Mesenteric fat pad (tissue), 1 donor: ENCODE measurements around the gene LIAS. TPM values are rescaled to one million over a fixed set of nuclear protein-coding genes. Genes with fewer than 3 reads are reported as not detected.
A peak's percentile ranks its signal among the peaks of the same experiment; 100 is the strongest.
"Not testable (repeated sequence)": the region's sequence is repeated elsewhere in the genome, so short reads cannot be mapped to it uniquely, and the experiment has no call there.

Experiments
- DNase-seq: peaks from one replicate; pipeline ENCODE4 v3.0.0-alpha.2; 2020; ENCODE audit warnings: low spot score
- long read RNA-seq: library from polyadenylated mRNA; unstranded; transcript quantifications from one replicate; pipeline ENCODE4 v2.0.0, GENCODE V29; 2020
- total RNA-seq: library from RNA; stranded (reverse); fragmentation: NEBNext Ultra II Directional; extraction: Animal tissue kit (Norgen Biotek cat#: 25700); gene quantifications from one replicate; pipeline ENCODE4 v1.2.1, GENCODE V29; 2021
- donor health status: DM: yes; HTN: yes; CAD: no.

Gene LIAS
- total RNA-seq: 8.4 TPM
- long read RNA-seq, full-length matches to known transcripts: 30 of 34 reads
- long read RNA-seq, partial matches to known transcripts: 4 of 34 reads
- long read RNA-seq, other reads (novel, unspliced or antisense): 0 of 34 reads

GRCh38 chr4:39458505-39459300, at the start of gene LIAS, which contains the start of gene RPL9:
TSS of gene LIAS (plus strand) at chr4:39459056. CDS start at chr4:39459118, 62 bp downstream.
TSS of gene RPL9 (minus strand) at chr4:39458922. CDS start at chr4:39458439, 483 bp downstream.
- DNase-seq: peak; percentile 97

GRCh38 chr4:39410415-39410814, 48.4 kb upstream of the LIAS start:
- no peak for DNase-seq

GRCh38 chr4:39411561-39411960, 47.3 kb upstream of the LIAS start:
- not testable (repeated sequence) for DNase-seq

GRCh38 chr4:39415678-39416283, 43.1 kb upstream of the LIAS start:
- no peak for DNase-seq

GRCh38 chr4:39422247-39422646, 36.6 kb upstream of the LIAS start:
- no peak for DNase-seq

- not testable (repeated sequence) for DNase-seq
Measured at GRCh38 chr4:39425297-39425696, 33.6 kb upstream of the LIAS start.

- no peak for DNase-seq
Measured at GRCh38 chr4:39426728-39427127, 32.1 kb upstream of the LIAS start.

GRCh38 chr4:39427520-39428114, 31.2 kb upstream of the LIAS start:
- no peak for DNase-seq

- no peak for DNase-seq
Measured at GRCh38 chr4:39429476-39430334, 29.2 kb upstream of the LIAS start.

- DNase-seq: no peak
Measured at GRCh38 chr4:39433878-39434492, 24.9 kb upstream of the LIAS start.

- no peak for DNase-seq
Measured at GRCh38 chr4:39435659-39436563, 22.9 kb upstream of the LIAS start.

- no peak for DNase-seq
Measured at GRCh38 chr4:39441593-39441992, 17.3 kb upstream of the LIAS start.

GRCh38 chr4:39442998-39443397, 15.9 kb upstream of the LIAS start:
- DNase-seq: no peak

- no peak for DNase-seq
Measured at GRCh38 chr4:39446483-39446841, 12.4 kb upstream of the LIAS start.

GRCh38 chr4:39446842-39447573, 11.8 kb upstream of the LIAS start:
- no peak for DNase-seq

GRCh38 chr4:39450618-39451017, 8.2 kb upstream of the LIAS start:
- DNase-seq: no peak

- DNase-seq: no peak
Measured at GRCh38 chr4:39451423-39452023, 7.3 kb upstream of the LIAS start.

- DNase-seq: no peak
Measured at GRCh38 chr4:39452153-39452859, 6.5 kb upstream of the LIAS start.
